HepG2 (cell line): ENCODE data around the gene GGACT. TPM values are rescaled to one million over a fixed set of nuclear protein-coding genes. Genes with fewer than 3 reads are reported as not detected.

Source experiments
- AGO1 ChIP-seq: fragments of 200-400 bp; formaldehyde crosslinking; IDR thresholded peaks from 2 replicates; pipeline ENCODE4 v1.6.1; 2017; ENCODE audit warnings: mild to moderate bottlenecking, low read depth, low read length, moderate library complexity; ENCODE audit not compliant: poor library complexity, severe bottlenecking
- CCDC6 ChIP-seq: sonication (generic); formaldehyde crosslinking; IDR thresholded peaks from 2 replicates; pipeline ENCODE4 v1.8.1; 2022; ENCODE audit warnings: mild to moderate bottlenecking, missing genetic modification reagents, moderate library complexity
- DMTF1 ChIP-seq: sonication (generic); formaldehyde crosslinking; IDR thresholded peaks from 2 replicates; pipeline ENCODE4 v1.4.0; 2020; ENCODE audit warnings: mild to moderate bottlenecking, missing genetic modification reagents
- FUBP1 ChIP-seq: sonication (generic); formaldehyde crosslinking; IDR thresholded peaks from 2 replicates; pipeline ENCODE4 v1.5.1; 2020; ENCODE audit warnings: missing genetic modification reagents, mild to moderate bottlenecking, borderline replicate concordance
- HNF4A ChIP-seq: sonication (generic); formaldehyde crosslinking; IDR thresholded peaks from 2 replicates; pipeline ENCODE4 v1.4.0; 2020; ENCODE audit warnings: missing genetic modification reagents
- IKZF4 ChIP-seq: sonication (generic); formaldehyde crosslinking; IDR thresholded peaks from 2 replicates; pipeline ENCODE4 v1.5.1; 2020; ENCODE audit warnings: borderline replicate concordance, mild to moderate bottlenecking, low read depth, missing genetic modification reagents; ENCODE audit errors: not compliant biosample characterization
- KMT2B ChIP-seq: IDR thresholded peaks from 2 replicates; pipeline ENCODE4 v1.6.1; 2016; ENCODE audit warnings: missing genetic modification reagents, missing compliant biosample characterization
- MED8 ChIP-seq: sonication (generic); formaldehyde crosslinking; IDR thresholded peaks from 2 replicates; pipeline ENCODE4 v1.8.1; 2023; ENCODE audit warnings: mild to moderate bottlenecking, missing genetic modification reagents; ENCODE audit not compliant: insufficient replicate concordance
- MTA3 ChIP-seq: sonication (generic); formaldehyde crosslinking; IDR thresholded peaks from 2 replicates; pipeline ENCODE4 v1.4.0; 2020; ENCODE audit warnings: missing genetic modification reagents
- MXI1 ChIP-seq: IDR thresholded peaks from 3 replicates; pipeline ENCODE4 v1.6.1; 2012; ENCODE audit warnings: low read depth, low read length, inconsistent platforms, borderline replicate concordance
- NCOA2 ChIP-seq: sonication (generic); formaldehyde crosslinking; IDR thresholded peaks from 2 replicates; pipeline ENCODE4 v1.8.0; 2022; ENCODE audit warnings: inconsistent platforms
- NFATC3 ChIP-seq: sonication (generic); formaldehyde crosslinking; IDR thresholded peaks from 2 replicates; pipeline ENCODE4 v1.5.1; 2020; ENCODE audit warnings: mild to moderate bottlenecking, missing genetic modification reagents
- NFIC ChIP-seq: IDR thresholded peaks from 2 replicates; pipeline ENCODE4 v1.6.1; 2012; ENCODE audit warnings: mild to moderate bottlenecking, low read length, inconsistent platforms
- THRA ChIP-seq: sonication (generic); formaldehyde crosslinking; IDR thresholded peaks from 2 replicates; pipeline ENCODE4 v1.4.0; 2020; ENCODE audit warnings: missing genetic modification reagents, borderline replicate concordance
- ZBTB34 ChIP-seq: sonication (generic); formaldehyde crosslinking; IDR thresholded peaks from 2 replicates; pipeline ENCODE4 v1.8.0; 2022; ENCODE audit warnings: mild to moderate bottlenecking, missing genetic modification reagents
- ZNF335 ChIP-seq: sonication (generic); formaldehyde crosslinking; IDR thresholded peaks from 2 replicates; pipeline ENCODE4 v1.4.0; 2020; ENCODE audit warnings: missing genetic modification reagents
- ZNF343 ChIP-seq: sonication (generic); formaldehyde crosslinking; IDR thresholded peaks from 2 replicates; pipeline ENCODE4 v1.4.0; 2020; ENCODE audit warnings: mild to moderate bottlenecking, missing genetic modification reagents
- ZNF672 ChIP-seq: sonication (generic); formaldehyde crosslinking; IDR thresholded peaks from 2 replicates; pipeline ENCODE4 v1.8.1; 2022; ENCODE audit warnings: missing genetic modification reagents
- ZNF839 ChIP-seq: sonication (generic); formaldehyde crosslinking; IDR thresholded peaks from 2 replicates; pipeline ENCODE4 v1.4.0; 2020; ENCODE audit warnings: missing genetic modification reagents, mild to moderate bottlenecking, borderline replicate concordance
- polyA plus RNA-seq, 8 experiments: library from polyadenylated mRNA; depleted of rRNA in 3 of 8; stranded (reverse) in 7 of 8; unstranded in 1 of 8; fragments of >200 nt; fragmentation: Illumina TruSeq in 4 of 8; extraction: Trizol in 4 of 8; gene quantifications; 2 replicates each; pipeline versions ENCODE4 v1.2.1 to v1.2.3, GENCODE V29; 2011 to 2016; ENCODE audit warnings: low read depth in 4 of 8, missing spikeins in 1 of 8, mixed read lengths in 1 of 8; ENCODE audit not compliant: insufficient read depth in 1 of 8
- total RNA-seq, 5 experiments: library from RNA; depleted of rRNA; stranded (reverse); fragments of >200 nt; fragmentation: Illumina TruSeq; extraction: Trizol; gene quantifications; 2 replicates each; pipeline ENCODE4 v1.2.3, GENCODE V29; 2016; ENCODE audit warnings: low read depth in 1 of 5

GGACT gene
- total and polyA plus RNA-seq, 2 of the 13 experiments (the other 11 are each of a cell fraction or from before 2014, with no cell fraction given): 1.7 to 1.9 TPM

- no peak for TF ChIP-seq ZBTB34 (CRISPR knock-in tag)
- peak; percentile 84 for TF ChIP-seq HNF4A
- peak; percentile 16 for TF ChIP-seq IKZF4 (CRISPR knock-in tag)
- peak; percentile 59 for TF ChIP-seq NCOA2 (CRISPR knock-in tag)
- TF ChIP-seq NFIC: peak; percentile 65; the same call in 1 of the 2 replicates
- TF ChIP-seq MTA3 (CRISPR knock-in tag): no peak
- no peak for TF ChIP-seq MXI1
- peak; percentile 37; the same call in 1 of the 2 replicates for TF ChIP-seq ZNF343 (CRISPR knock-in tag)
- no peak for TF ChIP-seq FUBP1 (CRISPR knock-in tag)
- no peak for TF ChIP-seq KMT2B
- 0 out of 2 replicates have a peak, but pooled peaks have one; percentile 53 for TF ChIP-seq ZNF839 (CRISPR knock-in tag)
- TF ChIP-seq ZNF335 (CRISPR knock-in tag): no peak
- TF ChIP-seq MED8 (CRISPR knock-in tag): no peak
- TF ChIP-seq CCDC6: no peak
- no peak for TF ChIP-seq NFATC3 (CRISPR knock-in tag)
- no peak for TF ChIP-seq AGO1
- TF ChIP-seq DMTF1 (CRISPR knock-in tag): no peak
- peak; percentile 36; the same call in 1 of the 2 replicates for TF ChIP-seq THRA (CRISPR knock-in tag)
- TF ChIP-seq ZNF672 (CRISPR knock-in tag): no peak
Measured at GRCh38 chr13:100543872-100544602, 44.6 kb downstream of the GGACT start (continued).
